SK-MEL-5 (cell line): ENCODE measurements around the gene SORCS2. TPM values are rescaled to one million over a fixed set of nuclear protein-coding genes. Genes with fewer than 3 reads are reported as not detected.

Experiments
- DNase-seq: peaks from one replicate; pipeline ENCODE4 v3.0.0-alpha.2; 2016; ENCODE audit warnings: low read depth, low spot score
- in situ Hi-C: cut with HindIII; loops from 2 replicates; pipeline ENCODE4 v1.10.0; 2016; ENCODE audit warnings: low sequenced_read_pairs, high pct_unique_total_duplicates, low pct_unique_long_range_greater_than_20kb
- total RNA-seq: library from RNA; depleted of rRNA; stranded (reverse); fragments of >200 nt; shearing (Covaris generic); gene quantifications from 2 replicates; pipeline ENCODE4 v1.2.3, GENCODE V29; 2014

SORCS2 gene
- total RNA-seq, 1 experiment from 2014 or later = not detected

DNA sequence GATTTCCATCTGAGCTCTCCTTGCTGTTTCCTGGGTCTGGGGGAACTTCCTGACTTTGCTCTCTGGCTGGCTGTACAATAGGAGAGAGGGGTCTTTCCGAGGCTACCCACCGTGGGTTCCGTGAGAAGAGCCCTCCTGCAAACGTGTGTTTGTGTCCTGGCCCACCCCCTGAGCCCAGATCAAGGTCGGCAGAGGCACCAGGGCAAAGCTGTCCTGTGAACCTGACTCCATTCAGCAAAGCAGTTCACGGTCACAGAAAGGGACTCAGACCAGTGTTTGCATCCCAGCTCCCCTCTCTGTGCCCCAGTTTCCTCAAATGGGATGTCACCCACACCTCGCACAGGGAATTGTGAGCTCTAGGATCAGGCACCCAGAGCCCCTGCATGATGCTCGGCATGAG, 339.7 kb downstream of the SORCS2 start:
- DNase-seq = no peak
- in situ Hi-C loops = no loop called here

DNA sequence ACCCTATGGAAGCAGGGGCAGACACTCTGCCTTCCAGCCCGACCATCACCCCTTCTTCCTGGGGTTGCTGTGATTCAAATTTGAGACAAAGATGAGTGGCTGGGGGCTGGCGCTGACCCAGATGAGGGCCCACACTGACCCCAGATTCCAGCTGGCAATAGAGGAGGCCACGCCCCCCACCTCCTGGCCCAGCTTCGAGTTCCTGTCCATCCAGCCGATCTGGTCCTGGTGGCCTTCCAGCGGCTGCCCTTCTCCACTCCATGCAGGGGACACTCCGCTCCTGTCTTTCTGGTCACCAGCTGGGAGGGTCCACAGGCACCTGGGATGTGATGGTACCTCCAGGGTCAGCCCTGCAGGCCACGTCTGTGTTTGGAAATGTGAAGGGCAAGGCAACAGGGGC, 340.9 kb downstream of the SORCS2 start:
- DNase-seq = no peak
- in situ Hi-C loops = no loop called here

DNA sequence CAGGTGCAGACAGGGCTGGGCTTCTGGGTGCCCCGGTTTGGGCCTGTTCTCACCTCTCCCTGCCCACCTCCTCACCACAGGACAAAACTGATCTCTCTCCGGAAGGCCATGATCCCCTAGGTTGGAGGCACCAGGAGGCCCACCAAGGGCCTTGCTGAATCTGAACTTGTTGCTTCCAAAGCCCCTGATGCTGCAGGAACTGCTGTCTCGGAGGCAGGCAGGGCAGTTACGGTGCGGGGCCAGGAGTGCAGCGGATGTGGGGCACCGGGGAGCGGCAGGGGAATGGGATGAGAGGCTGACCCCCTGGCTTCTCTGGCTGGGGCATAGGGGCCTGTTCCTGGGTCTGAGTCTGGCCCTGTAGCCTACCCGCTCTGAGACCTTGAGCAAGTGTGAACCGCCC, 342.8 kb downstream of the SORCS2 start:
- in situ Hi-C loops = no loop called here
- no peak for DNase-seq

DNA sequence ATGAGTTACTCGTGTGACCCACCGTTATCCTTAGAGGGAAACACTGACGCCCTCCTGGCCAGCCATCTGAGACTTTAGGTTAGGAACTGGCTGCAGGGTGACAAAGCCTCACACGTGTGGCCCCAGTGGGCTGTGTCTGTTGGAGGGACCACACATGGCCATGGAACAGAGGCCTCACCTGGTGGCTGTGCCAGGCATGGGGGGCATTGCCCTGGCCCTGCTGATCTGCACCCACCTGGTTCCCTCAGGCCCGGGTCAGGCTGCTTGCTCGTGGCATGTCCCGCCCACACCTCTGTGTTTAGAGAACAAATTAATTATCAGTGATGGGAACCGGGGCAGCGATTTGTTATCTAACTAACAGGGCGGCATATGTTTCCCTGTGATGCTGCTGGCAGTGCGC, 343.3 kb downstream of the SORCS2 start:
- in situ Hi-C loops = no loop called here
- DNase-seq = no peak

DNA sequence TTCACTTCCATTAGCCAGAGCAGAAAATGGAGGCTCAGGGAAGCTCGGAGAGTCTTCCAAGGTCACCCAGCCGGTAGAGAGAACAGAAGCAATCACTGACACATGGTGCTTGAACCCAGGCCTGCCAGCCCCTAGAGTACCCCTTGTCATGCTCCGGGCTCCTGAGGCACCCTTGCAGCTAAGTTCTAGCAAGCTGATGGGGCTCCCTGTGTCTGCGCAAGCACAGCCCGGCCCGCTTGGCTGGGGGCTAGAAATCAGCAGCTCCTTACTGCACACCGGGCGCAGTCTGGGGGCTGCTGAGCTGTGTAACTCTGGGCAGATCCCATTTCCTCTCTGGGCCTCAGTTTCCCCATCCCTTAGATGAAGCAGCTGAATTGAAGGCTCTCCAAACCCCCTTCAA, 344.5 kb downstream of the SORCS2 start:
- DNase-seq = no peak
- in situ Hi-C loops = no loop called here

DNA sequence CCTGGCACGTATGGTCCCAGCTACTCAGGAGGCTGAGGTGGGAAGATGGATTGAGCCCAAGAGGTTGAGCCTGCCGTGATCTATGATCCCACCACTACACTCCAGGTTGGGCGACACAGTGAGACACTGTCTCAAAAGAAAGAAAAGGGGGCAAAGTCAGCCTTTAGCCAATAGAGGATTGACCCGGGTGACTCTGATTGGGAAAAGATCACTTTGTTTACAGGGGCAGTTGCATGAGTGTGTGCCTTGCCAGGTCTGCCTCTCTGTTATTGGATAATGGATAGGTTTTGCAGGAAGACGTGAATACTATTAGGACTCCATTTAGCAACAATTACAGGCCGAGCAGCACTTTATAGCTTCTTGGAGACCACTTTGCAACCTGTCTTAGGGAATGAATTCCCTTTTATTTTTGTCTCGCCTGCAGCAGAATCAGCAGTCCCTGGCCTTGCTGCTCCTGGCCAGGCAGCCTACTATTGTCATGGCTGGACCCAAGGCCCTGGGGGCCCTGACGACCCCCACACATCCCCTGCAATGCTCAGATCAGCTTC, 345.6 kb downstream of the SORCS2 start:
- in situ Hi-C loops = no loop called here
- DNase-seq = no peak

DNA sequence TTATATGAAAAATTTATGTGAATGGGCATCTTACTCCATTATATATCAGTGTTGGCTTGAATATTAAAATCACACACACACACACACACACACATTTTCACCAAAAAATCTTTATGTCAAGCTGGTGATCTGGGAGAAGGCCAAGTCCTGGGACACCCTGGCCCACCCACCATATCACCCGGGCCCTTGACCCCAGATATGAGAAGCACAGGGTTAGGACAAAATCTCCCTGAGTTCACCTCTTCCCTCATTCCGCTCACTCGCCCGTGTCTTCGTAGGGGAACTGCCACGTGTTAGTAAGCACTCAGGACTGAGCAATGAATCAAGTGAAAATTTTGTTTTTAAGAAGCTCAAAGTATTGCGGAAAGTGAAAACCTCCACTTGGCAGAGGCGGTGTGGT, 346.2 kb downstream of the SORCS2 start:
- in situ Hi-C loops = no loop called here
- DNase-seq = no peak

DNA sequence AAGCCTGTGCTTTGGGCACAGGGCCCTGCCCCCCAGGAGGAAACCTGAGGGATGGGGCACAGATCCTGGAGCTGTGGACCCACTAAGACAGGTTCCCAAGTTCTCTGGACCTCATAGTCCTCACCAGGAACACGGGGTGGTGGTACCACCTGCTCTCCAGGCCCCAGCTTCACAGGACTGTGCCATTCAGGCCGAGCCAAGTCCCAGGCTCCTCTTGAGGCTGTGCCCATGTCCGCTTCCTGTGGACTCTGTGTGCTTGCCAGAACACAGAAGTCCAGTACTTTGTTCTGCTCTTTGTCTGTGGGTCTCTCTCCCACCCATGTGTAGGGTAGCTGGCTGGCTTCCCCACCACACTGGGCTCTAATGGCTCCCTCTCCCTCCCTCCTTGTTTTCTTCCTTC, 346.8 kb downstream of the SORCS2 start:
- DNase-seq = no peak
- in situ Hi-C loops = no loop called here

DNA sequence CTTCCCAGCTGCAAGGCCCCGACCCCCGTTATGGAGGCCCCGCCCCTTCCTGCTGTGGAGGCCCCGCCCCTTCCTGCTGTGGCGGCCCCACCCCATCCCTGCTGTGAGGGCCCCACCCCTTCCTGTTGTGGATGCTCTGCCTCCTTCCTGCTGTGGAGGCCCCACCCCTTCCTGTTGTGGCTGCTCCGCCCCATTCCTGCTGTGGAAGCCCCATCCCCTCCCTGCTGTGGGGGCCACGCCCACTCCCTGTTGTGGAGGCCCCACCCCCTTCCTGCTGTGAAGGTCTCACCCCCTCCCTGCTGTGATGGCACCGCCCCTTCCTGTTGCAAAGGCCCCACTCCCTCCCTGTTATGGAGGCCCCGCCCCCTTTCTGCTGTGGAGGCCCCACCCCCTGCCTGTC, 347.3 kb downstream of the SORCS2 start:
- DNase-seq = peak; percentile 52
- in situ Hi-C loops = no loop called here

DNA sequence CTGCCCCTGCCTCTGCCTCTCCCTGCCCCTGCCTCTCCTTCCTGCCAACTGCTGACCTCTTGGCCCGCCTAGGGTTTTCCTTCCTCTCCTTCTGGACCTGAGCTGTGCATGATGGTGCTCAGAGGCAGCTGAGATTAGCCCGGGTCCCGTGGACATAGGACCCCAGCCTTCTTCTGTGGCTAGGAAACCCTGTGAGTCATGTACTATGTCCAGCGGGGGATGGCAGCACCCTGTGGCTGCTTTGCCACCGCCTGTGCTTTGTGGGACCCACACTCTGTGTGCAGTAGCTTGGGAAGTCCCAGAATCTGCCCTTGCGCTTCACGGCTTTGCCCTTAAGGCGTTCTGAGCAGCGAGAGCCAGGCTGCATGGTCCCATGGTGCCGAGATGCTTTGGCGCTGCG, 347.9 kb downstream of the SORCS2 start:
- in situ Hi-C loops = no loop called here
- DNase-seq = no peak

DNA sequence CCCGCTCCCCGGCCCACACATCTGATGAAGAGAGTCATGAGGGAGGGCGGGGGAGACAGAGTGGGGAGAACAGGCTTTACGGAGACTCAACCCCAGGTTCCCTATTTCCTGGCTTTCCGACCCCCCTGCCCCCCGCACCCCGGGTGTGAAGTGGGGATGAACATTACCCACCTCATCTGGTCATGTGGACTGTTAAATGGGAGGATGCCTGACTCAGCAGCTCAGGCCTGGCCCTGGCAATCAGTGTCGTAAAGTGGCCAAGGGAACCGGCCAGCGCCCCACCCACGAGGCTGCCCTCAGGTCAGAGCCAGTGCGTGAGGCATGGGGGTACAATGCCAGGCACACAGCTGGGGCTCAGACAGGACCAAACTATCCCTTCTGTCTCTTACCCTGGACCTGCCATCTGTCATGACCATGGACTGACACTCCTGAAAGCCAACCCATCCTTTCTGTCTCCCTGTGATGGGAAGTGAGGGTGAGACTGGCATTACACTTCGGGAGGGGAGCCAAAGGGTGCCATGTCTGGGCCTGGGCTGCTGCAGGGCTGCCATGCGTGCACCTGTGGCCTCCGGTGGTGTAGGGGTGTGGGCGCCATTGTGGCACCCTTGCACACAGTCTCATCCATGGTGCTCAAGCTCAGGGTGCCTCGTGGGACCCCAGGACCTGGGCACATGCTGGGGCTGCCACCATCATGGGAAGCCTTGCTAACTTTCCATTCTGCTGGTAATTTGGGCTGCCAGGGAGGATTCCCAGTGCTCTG, 348.5 kb downstream of the SORCS2 start:
- DNase-seq = no peak
- in situ Hi-C loops = no loop called here

DNA sequence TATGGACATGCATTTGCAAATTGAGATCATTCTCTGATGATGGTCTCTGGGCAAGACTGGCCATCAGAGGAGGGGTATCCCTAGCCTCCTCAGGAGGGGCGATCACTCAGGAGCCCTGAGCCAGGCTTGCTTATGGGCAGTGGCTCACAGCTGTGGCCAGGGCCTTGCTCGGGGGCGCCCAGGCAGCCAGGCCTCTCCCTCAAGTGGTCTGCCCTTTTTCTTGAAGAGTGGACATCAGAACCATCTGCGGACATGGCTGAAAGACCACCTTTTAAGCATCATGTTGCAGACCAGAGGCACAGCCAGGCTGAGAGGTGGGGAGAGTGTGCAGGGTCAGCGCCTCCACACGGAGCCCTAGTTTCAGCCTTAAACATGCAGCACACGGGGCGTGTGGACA, 349.1 kb downstream of the SORCS2 start:
- no peak for DNase-seq
- in situ Hi-C loops = no loop called here

DNA sequence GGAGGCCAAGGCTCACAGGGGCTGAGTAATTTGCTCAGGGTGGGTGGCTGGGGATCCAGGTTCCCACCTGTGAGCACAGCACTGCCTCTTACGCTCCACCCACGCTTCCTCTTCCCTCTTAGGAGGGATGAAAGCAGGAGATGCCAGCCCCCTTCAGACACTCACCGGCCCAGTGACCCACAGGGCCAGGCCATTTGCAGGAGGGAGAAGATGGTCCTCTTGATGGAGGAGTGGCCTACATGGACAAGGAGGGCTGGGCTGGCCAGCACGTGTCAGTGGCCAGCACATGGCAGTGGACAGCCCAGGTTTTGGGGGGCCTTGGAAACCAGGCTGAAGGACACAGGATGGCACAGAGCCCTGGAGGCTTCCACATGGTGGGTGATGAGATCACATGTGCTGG, 350.4 kb downstream of the SORCS2 start:
- no peak for DNase-seq
- in situ Hi-C loops = no loop called here

DNA sequence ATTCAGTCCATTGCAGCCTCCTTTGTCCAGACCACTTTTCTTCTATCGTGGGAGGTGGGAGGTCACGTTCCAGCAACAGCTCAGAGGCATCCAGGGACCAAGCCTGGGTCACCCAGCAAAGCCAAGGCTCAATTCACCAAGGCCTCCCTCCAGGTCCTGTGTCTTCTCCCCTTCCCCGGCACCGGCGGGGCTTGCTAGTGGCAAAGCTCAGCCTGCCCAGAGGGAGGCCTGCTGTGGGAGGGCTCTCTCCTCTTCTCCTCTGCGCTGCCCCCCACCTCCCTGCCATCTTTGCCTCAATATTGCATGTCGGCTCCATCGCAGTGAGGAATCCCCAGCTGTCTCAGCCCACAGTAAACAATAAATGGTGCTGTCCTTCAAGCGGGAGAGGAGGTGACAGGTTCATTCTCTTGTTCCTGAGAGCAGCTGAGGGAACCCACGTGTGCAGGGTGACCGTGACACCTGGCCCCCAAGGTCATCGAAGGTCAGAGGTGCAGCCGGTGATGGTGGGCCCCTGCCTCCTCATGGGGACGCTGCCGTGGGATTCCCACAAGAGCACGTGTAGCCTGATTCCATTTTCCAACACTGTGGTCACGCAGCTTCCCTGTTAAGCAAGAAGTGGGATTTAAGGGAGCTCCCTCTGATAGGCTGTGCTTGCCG, 353.9 kb downstream of the SORCS2 start:
- in situ Hi-C loops = no loop called here

DNA sequence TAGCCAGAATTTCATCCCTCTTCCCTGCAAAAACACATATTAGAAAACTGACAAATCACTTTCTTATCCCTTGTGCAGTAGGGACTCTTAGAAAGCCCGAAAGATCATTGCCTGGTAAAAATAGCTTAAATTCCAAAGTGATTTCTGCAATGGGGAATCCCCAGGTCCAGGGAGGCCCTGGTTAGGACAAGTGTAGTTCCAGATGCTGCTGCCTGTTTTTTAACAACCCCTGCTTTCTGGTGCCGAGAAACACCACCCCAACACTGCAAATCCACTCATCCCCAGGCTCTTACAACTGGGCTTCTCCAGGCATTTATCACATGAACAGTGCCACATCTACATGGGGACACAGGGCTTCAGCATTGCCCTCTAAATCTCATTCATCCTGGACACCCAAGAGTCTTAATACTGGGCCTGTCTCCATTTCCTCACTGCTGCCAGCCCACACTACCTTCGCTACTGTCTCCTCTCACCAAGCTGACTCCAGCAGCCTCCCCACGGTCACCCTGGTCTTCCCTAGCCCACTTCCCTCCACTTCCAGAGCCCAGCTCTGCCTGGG, 354.6 kb downstream of the SORCS2 start:
- DNase-seq = no peak
- in situ Hi-C loops = no loop called here

More for the DNA sequence above, 353.9 kb downstream of the SORCS2 start:
- DNase-seq = no peak

DNA sequence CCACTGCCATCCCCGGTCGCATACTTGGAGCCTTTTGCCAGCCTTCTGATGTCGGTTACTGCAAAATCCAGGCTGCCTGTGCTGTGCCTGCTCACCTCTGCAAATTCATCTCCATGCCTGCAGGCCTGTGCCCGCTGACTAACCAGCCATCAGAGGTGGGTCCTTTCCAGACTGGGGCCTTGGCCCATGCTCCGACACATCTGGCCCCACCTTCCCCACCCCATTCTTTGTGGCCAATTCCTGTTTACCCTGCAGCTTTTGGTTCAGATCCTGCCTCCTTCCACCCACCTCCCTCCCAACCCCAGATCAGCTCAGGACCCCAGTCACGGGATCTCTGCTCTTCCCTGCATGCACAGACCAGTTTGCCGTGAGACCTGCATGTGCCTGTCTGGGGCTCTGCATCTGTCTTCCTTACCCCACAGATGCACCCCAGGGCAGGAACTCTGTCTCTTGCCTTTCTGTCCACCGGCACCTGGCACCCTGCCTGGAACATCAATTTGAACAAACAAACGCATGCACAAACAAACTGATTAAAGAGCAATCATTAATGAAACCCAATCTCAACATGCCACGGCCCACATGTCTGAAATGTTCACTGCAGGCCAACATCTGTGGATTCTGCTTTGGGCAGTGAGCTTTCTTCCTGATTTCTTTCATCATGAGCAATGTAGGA, 355.2 kb downstream of the SORCS2 start:
- DNase-seq = no peak
- in situ Hi-C loops = no loop called here

DNA sequence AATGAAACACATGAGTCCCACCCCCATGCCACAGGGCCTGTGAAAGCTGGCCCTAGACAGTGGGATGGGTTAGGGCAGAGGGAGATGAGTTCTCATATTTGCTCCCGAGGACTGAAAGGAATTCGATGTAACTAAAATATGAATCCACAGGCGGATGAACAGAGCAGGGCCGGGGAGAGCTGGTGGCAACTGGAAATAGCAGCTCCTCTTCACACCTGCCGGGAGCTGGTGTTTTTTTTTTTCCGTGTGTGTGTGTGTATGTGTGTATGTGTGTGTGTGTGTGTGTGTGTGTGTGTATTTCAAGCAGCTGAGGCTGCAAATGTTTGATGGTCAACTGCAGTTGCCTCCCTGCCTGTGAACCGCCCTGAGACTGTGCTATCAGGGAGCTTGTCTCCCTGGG, 357.5 kb downstream of the SORCS2 start:
- no peak for DNase-seq
- in situ Hi-C loops = no loop called here

DNA sequence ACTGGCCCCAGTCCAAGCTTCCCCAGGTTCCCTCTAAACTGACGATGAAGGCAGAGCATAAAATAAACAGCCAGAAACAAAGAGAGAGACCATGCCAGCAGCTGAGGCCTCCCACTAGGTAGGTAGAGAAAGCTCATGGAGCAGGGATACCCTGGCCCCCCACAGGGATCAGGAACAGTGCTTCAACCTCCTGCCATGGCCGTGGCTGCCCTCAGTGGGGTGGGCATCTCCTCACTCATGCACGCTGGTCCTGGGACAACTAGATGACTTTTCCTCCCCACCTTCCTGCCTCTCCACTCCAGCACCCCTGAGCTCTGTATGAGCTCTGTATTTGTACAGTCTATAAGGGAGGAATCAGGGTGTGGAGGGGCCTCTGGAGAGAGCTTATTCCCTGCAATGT, 360.1 kb downstream of the SORCS2 start:
- in situ Hi-C loops = no loop called here
- DNase-seq = no peak
